Right lobe of liver (tissue), 6 donors: ENCODE results near the gene NCOR1. TPM values are rescaled to one million over a fixed set of nuclear protein-coding genes. Genes with fewer than 3 reads are reported as not detected.
A peak's percentile ranks its signal among the peaks of the same experiment; 100 is the strongest.

ENCODE experiments used
- ATAC-seq, 4 donors: fragments of 200-7000 bp; cut with Tn5 transposase; one replicate each; pipeline ENCODE4 v1.9.1; 2020; ENCODE audit warnings: mild to moderate bottlenecking in 4 of 4, moderate library complexity in 4 of 4
- DNase-seq, 3 donors: peaks; one replicate each; pipeline ENCODE4 v3.0.0-alpha.2; 2020
- H3K27ac ChIP-seq, 3 donors: fragments of 200-600 bp; one replicate each; pipeline ENCODE4 v1.8.0; 2022
- H3K27me3 ChIP-seq, 2 donors: fragments of 200-600 bp; one replicate each; pipeline ENCODE4 v1.8.0; 2022
- H3K36me3 ChIP-seq, 4 donors: fragments of 200-600 bp; sonication (generic) in 1 of 4; one replicate each; pipeline versions ENCODE4 v1.5.1 to v1.8.0; 2017 to 2022; ENCODE audit warnings: control low read depth in 1 of 4
- H3K4me1 ChIP-seq, 4 donors: fragments of 200-600 bp; sonication (generic) in 1 of 4; one replicate each; pipeline versions ENCODE4 v1.5.1 to v1.8.0; 2017 to 2022; ENCODE audit warnings: control low read depth in 1 of 4
- H3K4me3 ChIP-seq, 3 donors: fragments of 200-600 bp; one replicate each; pipeline ENCODE4 v1.8.0; 2022
- H3K9me3 ChIP-seq, 4 donors: fragments of 200-600 bp; sonication (generic) in 1 of 4; one replicate each; pipeline versions ENCODE4 v1.5.1 to v1.8.0; 2017 to 2022; ENCODE audit warnings: control low read depth in 1 of 4
- POLR2A ChIP-seq: fragments of 450-650 bp; IDR thresholded peaks from one replicate; pipeline ENCODE4 v1.6.1; 2017; ENCODE audit warnings: antibody characterized with exemption, mild to moderate bottlenecking
- WGBS: methylation state at CpG from one replicate; pipeline ENCODE4 v1.1.6; 2018; ENCODE audit warnings: low coverage, low lambda C conversion rate; ENCODE audit not compliant: insufficient coverage; ENCODE audit errors: missing lambda C conversion rate; 5-methylcytosine and 5-hydroxymethylcytosine counted together
- intact Hi-C, 2 donors: fragments of 100-400 bp; cut with DNase I; formaldehyde crosslinking; loops; one replicate each; pipeline versions ENCODE4 v1.11.2 to v1.14.1; 2022
- total RNA-seq, 6 experiments: library from RNA; depleted of rRNA in 2 of 6; stranded (reverse); fragments of >200 nt in 2 of 6; fragmentation: NEBNext Ultra II Directional in 3 of 6; extraction: Animal tissue kit (Norgen Biotek cat#: 25700) in 3 of 6; gene quantifications; one replicate each; pipeline versions ENCODE4 v1.1.0 to v1.2.4, GENCODE V29; 2016 to 2023
- TF ChIP-seq, protein P1 (sequence below), 4 donors: fragments of 200-600 bp in 3 of 4; fragments of 450-650 bp in 1 of 4; IDR thresholded peaks; one replicate each; pipeline versions ENCODE4 v1.5.1 to v1.8.0; 2016 to 2022; ENCODE audit warnings: antibody characterized with exemption in 4 of 4, mild to moderate bottlenecking in 2 of 4
- donor health status: DM: no; HTN: yes; CAD: no.
- donor health status: DM: no; HTN: no; CAD: no.
- donor health status: DM: no; HTN: no; CAD: no.
- donor health status: DM: no; HTN: yes; CAD: no.
- donor health status: DM: no; HTN: yes; CAD: no.

The NCOR1 gene
- total RNA-seq, 6 experiments from 2014 or later: 52.6 to 76.8 (median 65.1) TPM

GRCh38 chr17:16046966-16047365 is 168.4 kb downstream of the NCOR1 start:
- TF ChIP-seq POLR2A: no peak
- TF ChIP-seq, protein P1, sequence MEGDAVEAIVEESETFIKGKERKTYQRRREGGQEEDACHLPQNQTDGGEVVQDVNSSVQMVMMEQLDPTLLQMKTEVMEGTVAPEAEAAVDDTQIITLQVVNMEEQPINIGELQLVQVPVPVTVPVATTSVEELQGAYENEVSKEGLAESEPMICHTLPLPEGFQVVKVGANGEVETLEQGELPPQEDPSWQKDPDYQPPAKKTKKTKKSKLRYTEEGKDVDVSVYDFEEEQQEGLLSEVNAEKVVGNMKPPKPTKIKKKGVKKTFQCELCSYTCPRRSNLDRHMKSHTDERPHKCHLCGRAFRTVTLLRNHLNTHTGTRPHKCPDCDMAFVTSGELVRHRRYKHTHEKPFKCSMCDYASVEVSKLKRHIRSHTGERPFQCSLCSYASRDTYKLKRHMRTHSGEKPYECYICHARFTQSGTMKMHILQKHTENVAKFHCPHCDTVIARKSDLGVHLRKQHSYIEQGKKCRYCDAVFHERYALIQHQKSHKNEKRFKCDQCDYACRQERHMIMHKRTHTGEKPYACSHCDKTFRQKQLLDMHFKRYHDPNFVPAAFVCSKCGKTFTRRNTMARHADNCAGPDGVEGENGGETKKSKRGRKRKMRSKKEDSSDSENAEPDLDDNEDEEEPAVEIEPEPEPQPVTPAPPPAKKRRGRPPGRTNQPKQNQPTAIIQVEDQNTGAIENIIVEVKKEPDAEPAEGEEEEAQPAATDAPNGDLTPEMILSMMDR (IDR thresholded peaks at IDR 0.05): no peak
- 88% methylated on average over 3 of the region's 3 CpGs for WGBS

DNA sequence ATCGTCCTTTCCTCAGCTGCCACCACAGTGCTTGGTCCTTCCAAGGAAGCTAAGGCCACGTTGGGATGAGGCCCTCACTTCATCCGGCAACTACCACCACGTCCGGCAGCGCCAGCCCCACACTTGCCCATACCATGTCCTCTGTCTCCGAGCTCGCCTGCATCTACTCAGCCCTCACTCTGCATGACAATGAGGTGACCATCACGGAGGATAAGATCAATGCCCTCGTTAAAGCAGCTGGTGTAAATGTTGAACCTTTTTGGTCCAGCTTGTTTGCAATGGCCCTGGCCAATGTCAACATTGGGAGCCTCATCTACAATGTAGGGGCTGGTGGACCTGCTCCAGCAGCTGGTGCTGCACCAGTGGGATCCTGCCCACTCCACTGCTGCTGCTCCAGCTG is 170.8 kb downstream of the NCOR1 start:
- Histone ChIP-seq H3K36me3 (peaks cover 0 to 31% (median 13%) of the 10 kb centered on the region in 4 donors), H3K9me3 (no peaks in the 10 kb centered on the region), H3K4me1 (peaks cover 0 to 36% (median 11%) of the 10 kb centered on the region in 4 donors), H3K4me3 (no peak overlapping the region), H3K27ac (peak overlapping the region in 1 of 3 donors; percentile 22), H3K27me3 (no peaks in the 10 kb centered on the region)
- DNase-seq (peak in 2 of 3 donors; percentile 25 to 49), ATAC-seq (peak in 3 of 4 donors; percentile 14 to 48 (median 25))
- TF ChIP-seq POLR2A: no peak
- TF ChIP-seq, protein P1 (IDR thresholded peaks at IDR 0.05): no peak
- 66% methylated on average over 9 of the region's 10 CpGs for WGBS
- intact Hi-C loops: no loop called here

More at GRCh38 chr17:16046966-16047365, 168.4 kb downstream of the NCOR1 start:
- H3K36me3 ChIP-seq: peaks cover 0 to 31% (median 12%) of the 10 kb centered on the region in 4 donors
- H3K27me3 ChIP-seq: no peaks in the 10 kb centered on the region
- no peaks in the 10 kb centered on the region for H3K9me3 ChIP-seq
- DNase-seq (no peak), ATAC-seq (no peak)
- no peak overlapping the region for H3K4me3 ChIP-seq
- H3K27ac ChIP-seq: no peak overlapping the region
- intact Hi-C loops: no loop called here
- H3K4me1 ChIP-seq: peaks cover 0 to 21% (median under 1%) of the 10 kb centered on the region in 4 donors

DNA sequence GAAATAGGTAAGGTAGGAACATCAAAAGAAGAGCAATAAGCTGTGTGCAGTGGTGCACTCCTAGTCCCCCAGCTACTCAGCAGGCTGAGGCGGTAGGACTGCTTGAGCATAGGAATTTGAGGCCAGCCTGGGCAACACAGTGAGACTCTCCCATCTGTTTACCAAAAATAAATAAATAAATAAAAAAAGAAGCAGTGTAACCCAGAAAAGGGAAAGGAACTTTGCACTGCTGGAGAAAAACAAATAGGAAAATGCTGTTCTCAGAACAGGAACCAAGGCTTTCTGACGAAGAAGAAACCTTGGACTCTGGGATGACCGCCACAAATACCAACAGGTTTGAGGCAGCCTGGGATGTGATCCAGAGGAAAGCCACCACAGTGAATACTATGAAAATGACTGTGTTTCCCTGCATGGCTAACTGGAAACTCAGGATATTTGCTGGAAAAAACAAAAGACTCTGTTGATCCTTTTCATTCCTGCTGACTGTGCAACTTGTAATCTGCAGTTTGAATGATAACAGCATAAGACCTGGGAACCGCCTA is 174.6 kb downstream of the NCOR1 start:
- peak; percentile 68 to 83 (median 76) for ATAC-seq
- Histone ChIP-seq H3K4me1 (peaks cover 0 to 36% (median 11%) of the 10 kb centered on the region in 4 donors), H3K9me3 (no peaks in the 10 kb centered on the region), H3K4me3 (no peak overlapping the region), H3K36me3 (peaks cover 0 to 10% (median 1%) of the 10 kb centered on the region in 4 donors), H3K27me3 (no peaks in the 10 kb centered on the region), H3K27ac (peak overlapping the region; percentile 73 to 93 (median 92))
- TF ChIP-seq, protein P1 (IDR thresholded peaks at IDR 0.05): no peak
- peak; percentile 33 for TF ChIP-seq POLR2A
- DNase-seq: peak; percentile 53 to 92 (median 72)
- 29% methylated on average over 4 of the region's 4 CpGs for WGBS
- intact Hi-C loops: no loop called here

DNA sequence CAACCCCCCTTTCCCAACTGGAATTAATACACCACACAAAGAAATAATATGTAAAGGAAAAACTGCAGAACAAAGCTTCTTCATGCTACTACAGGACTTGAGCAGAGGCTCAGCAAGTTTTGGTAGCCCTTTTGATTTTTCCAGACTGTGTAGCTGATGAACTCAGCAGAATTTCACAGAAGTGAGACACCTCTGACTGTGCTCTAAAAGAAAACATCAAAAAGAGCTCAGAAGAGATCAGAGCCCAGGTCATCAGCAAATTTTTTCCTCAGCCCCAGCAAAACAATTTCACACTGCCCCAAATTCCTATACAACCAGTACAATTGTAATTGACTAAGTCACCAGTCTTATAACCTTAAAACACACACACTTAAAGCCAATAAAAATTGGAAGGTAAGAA is 177.7 kb downstream of the NCOR1 start:
- ATAC-seq (peak in 2 of 4 donors; percentile 8 to 14), DNase-seq (no peak)
- peaks cover 0 to 37% (median 14%) of the 10 kb centered on the region in 4 donors for H3K36me3 ChIP-seq
- H3K27me3 ChIP-seq: no peaks in the 10 kb centered on the region
- peak overlapping the region; percentile 73 to 93 (median 92) for H3K27ac ChIP-seq
- TF ChIP-seq POLR2A: no peak
- TF ChIP-seq, protein P1 (IDR thresholded peaks at IDR 0.05): no peak
- peaks cover 0 to 22% (median 11%) of the 10 kb centered on the region in 4 donors for H3K4me1 ChIP-seq
- peak overlapping the region; percentile 32 to 56 (median 51) for H3K4me3 ChIP-seq
- H3K9me3 ChIP-seq: no peaks in the 10 kb centered on the region
- intact Hi-C loops: no loop called here
